HEK293T (cell line): ENCODE measurements around the gene TFDP2.
"Not testable (repeated sequence)": the region's sequence is repeated elsewhere in the genome, so short reads cannot be mapped to it uniquely, and the experiment has no call there.

Experiments used
- CTCF ChIA-PET: fragments of 350-600 bp; formaldehyde crosslinking; extraction: SDS; loops from one replicate; lab custom pipeline; 2021; ENCODE audit warnings: antibody characterized with exemption, inconsistent platforms; lab: Yijun Ruan, JAX
- POLR2A ChIA-PET: fragments of 350-600 bp; formaldehyde crosslinking; extraction: SDS; loops from one replicate; lab custom pipeline; 2020; ENCODE audit warnings: antibody characterized with exemption, inconsistent platforms; lab: Yijun Ruan, JAX
- DNase-seq: peaks from one replicate; pipeline ENCODE4 v3.0.0; 2012; ENCODE audit warnings: mixed read lengths; ENCODE audit errors: extremely low spot score
- ARNT ChIP-seq: fragments of 450-650 bp; IDR thresholded peaks from 2 replicates; pipeline ENCODE4 v1.6.1; 2017; ENCODE audit warnings: mild to moderate bottlenecking
- BHLHE40 ChIP-seq: fragments of 450-650 bp; IDR thresholded peaks from 2 replicates; pipeline ENCODE4 v1.6.1; 2016; ENCODE audit warnings: mild to moderate bottlenecking, moderate library complexity, borderline replicate concordance
- CTBP1 ChIP-seq: fragments of 450-650 bp; IDR thresholded peaks from 2 replicates; pipeline ENCODE4 v1.6.1; 2016; ENCODE audit warnings: borderline replicate concordance
- ELF4 ChIP-seq: fragments of 450-650 bp; IDR thresholded peaks from 2 replicates; pipeline ENCODE4 v1.6.1; 2017; ENCODE audit warnings: antibody characterized with exemption
- FOXA1 ChIP-seq: fragments of 450-650 bp; IDR thresholded peaks from 2 replicates; pipeline ENCODE4 v1.6.1; 2016; ENCODE audit warnings: mild to moderate bottlenecking
- FOXK2 ChIP-seq: fragments of 450-650 bp; IDR thresholded peaks from 2 replicates; pipeline ENCODE4 v1.6.1; 2016; ENCODE audit warnings: mild to moderate bottlenecking
- FOXM1 ChIP-seq: fragments of 450-650 bp; IDR thresholded peaks from 2 replicates; pipeline ENCODE4 v1.6.1; 2017; ENCODE audit warnings: mild to moderate bottlenecking, borderline replicate concordance
- HDGF ChIP-seq: fragments of 450-650 bp; IDR thresholded peaks from 2 replicates; pipeline ENCODE4 v1.6.1; 2017; ENCODE audit warnings: antibody characterized with exemption, borderline replicate concordance
- L3MBTL2 ChIP-seq: fragments of 450-650 bp; conservative IDR thresholded peaks from 2 replicates; pipeline ENCODE4 v1.6.1; 2016; ENCODE audit warnings: mild to moderate bottlenecking
- LEF1 ChIP-seq: fragments of 450-650 bp; IDR thresholded peaks from 2 replicates; pipeline ENCODE4 v1.6.1; 2017; ENCODE audit warnings: mild to moderate bottlenecking, borderline replicate concordance
- NFRKB ChIP-seq: fragments of 450-650 bp; IDR thresholded peaks from 2 replicates; pipeline ENCODE4 v1.6.1; 2016; ENCODE audit warnings: mild to moderate bottlenecking, moderate library complexity
- PKNOX1 ChIP-seq: fragments of 450-650 bp; IDR thresholded peaks from 2 replicates; pipeline ENCODE4 v1.6.1; 2016
- SP1 ChIP-seq: fragments of 450-650 bp; IDR thresholded peaks from 2 replicates; pipeline ENCODE4 v1.6.1; 2017
- SUZ12 ChIP-seq: fragments of 450-650 bp; IDR thresholded peaks from 2 replicates; pipeline ENCODE4 v1.6.1; 2016; ENCODE audit warnings: mild to moderate bottlenecking
- TARDBP ChIP-seq: fragments of 450-650 bp; IDR thresholded peaks from 2 replicates; pipeline ENCODE4 v1.6.1; 2016
- ZNF384 ChIP-seq: fragments of 450-650 bp; IDR thresholded peaks from 2 replicates; pipeline ENCODE4 v1.6.1; 2016

The TFDP2 gene

GRCh38 chr3:141986548-141987107 lies 162.7 kb downstream of the TFDP2 start:
- POLR2A ChIA-PET: no interaction called here
- CTCF ChIA-PET: interaction anchor here (0.9 kb wide), 1 partner anchor 9 kb away, joined by 3 read pairs; no protein-coding TSS in a partner anchor
- no peak for DNase-seq
- TF ChIP-seq TARDBP (no peak), SUZ12 (no peak), SP1 (no peak), ELF4 (no peak), LEF1 (no peak), FOXK2 (no peak), FOXM1 (no peak), HDGF (no peak), ARNT (no peak), PKNOX1 (no peak), ZNF384 (no peak), BHLHE40 (no peak), L3MBTL2 (no peak), FOXA1 (no peak)

GRCh38 chr3:141981084-141981483 lies 168.3 kb downstream of the TFDP2 start:
- DNase-seq: no peak
- TF ChIP-seq CTBP1 (no peak), SP1 (no peak), FOXM1 (no peak), NFRKB (no peak), FOXA1 (no peak), LEF1 (no peak), HDGF (no peak), BHLHE40 (no peak), FOXK2 (no peak), PKNOX1 (no peak), SUZ12 (no peak), ZNF384 (no peak), TARDBP (no peak), ARNT (no peak), L3MBTL2 (no peak), ELF4 (no peak)
- ChIA-PET CTCF (no interaction called here), POLR2A (no interaction called here)

DNA sequence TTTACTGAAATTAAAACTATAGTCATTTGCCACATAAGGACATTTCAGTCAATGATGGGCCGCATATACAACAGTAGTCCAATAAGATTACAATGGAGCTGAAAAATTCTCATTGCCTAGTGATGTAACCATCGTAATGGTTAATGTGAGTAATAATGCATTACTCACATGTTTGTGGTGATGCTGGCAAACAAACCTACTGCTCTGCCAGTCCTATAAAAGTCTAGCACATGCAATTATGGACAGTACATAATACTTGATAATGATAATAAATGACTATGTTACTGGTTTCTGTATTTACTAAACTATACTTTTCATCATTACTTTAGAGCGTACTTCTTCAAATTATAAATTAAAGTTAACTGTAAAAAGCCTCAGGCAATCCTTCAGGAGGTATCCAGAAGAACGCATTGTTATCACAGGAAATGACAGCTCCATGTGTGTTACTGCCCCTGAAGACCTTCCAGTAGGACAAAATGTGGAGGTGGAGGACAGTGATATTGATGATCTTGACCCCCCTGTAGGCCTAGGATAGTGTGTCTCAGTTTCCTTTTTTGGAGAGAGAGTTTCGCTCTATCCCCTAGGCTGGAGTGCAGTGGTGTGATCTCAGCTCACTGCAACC lies 170.2 kb downstream of the TFDP2 start:
- CTCF ChIA-PET: no interaction called here
- no peak for DNase-seq
- POLR2A ChIA-PET: no interaction called here
- TF ChIP-seq FOXK2: no peak
- no peak for TF ChIP-seq ZNF384
- no peak for TF ChIP-seq FOXA1
- TF ChIP-seq TARDBP: no peak
- no peak for TF ChIP-seq SP1
- TF ChIP-seq HDGF: no peak
- no peak for TF ChIP-seq LEF1
- TF ChIP-seq ELF4: no peak
- TF ChIP-seq NFRKB: no peak
- TF ChIP-seq BHLHE40: no peak
- no peak for TF ChIP-seq PKNOX1

DNA sequence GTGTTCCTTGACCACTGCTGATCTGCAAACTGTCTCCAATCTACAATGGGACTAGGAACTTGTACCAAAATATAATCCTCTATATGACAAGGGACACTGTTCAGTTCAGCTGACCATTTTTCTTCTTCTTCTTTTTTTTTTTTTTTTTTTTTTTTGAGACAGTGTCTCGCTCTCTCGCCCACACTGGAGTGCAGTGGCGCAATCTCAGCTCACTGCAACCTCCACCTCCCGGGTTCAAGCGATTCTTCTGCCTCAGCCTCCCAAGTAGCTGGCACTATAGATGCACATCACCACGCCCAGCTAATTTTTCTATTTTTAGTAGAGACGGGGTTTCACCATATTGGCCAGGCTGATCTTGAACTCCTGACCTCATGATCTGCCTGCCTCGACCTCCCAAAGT lies 174.6 kb downstream of the TFDP2 start:
- POLR2A ChIA-PET, CTCF ChIA-PET, DNase-seq: not testable (repeated sequence)

DNA sequence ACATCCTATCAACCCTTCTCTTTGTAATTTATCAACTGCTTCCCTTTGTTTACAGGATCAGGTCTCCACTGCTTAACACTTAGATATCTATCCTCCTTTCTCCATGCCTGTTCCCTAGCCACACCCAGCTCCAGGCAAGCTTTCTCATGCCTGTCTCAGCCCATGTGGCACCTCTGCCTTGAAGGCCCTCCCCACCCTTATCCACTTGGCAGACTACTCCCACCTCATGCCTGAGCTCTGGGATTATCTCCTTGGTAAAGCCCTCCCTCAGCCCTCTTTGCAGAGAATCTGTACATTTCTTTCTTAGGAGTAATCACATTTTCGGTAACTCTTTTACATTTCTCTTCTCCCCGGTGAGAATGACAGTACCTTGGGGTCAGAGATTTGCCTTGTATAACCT lies 176.9 kb downstream of the TFDP2 start:
- TF ChIP-seq L3MBTL2 (no peak), BHLHE40 (no peak), TARDBP (no peak), SUZ12 (no peak), ARNT (no peak), PKNOX1 (no peak), HDGF (no peak), CTBP1 (no peak), NFRKB (no peak), ZNF384 (no peak), ELF4 (no peak), FOXK2 (no peak), FOXA1 (no peak), FOXM1 (no peak), LEF1 (no peak)
- no peak for DNase-seq
- ChIA-PET CTCF (no interaction called here), POLR2A (no interaction called here)

DNA sequence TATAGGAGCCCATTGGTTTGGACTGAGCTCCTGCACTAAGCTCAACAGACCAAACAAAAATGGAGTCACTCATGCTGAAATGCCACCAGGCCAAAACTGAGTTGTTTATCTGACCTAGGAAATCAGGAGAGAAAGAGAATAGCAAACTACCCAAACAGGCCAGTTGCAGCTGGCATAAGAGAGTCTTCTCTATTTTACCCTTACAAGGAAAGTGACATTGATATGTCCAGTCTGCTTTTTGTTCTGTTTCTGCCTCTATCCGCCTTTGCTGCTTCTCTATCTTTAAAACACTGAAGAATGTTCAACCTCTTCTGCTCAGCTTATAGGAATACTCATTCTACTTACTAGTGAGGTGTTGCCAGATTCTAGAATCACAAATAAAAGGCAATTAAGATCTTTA lies 177.8 kb downstream of the TFDP2 start:
- ChIA-PET POLR2A (no interaction called here), CTCF (interaction anchor here (0.6 kb wide), 1 partner anchor 139 kb away, joined by 3 read pairs; no protein-coding TSS in a partner anchor)
- DNase-seq: no peak
- no peak for TF ChIP-seq HDGF
